Measurements from ENCODE around the gene L1CAM.

The L1CAM gene

DNA sequence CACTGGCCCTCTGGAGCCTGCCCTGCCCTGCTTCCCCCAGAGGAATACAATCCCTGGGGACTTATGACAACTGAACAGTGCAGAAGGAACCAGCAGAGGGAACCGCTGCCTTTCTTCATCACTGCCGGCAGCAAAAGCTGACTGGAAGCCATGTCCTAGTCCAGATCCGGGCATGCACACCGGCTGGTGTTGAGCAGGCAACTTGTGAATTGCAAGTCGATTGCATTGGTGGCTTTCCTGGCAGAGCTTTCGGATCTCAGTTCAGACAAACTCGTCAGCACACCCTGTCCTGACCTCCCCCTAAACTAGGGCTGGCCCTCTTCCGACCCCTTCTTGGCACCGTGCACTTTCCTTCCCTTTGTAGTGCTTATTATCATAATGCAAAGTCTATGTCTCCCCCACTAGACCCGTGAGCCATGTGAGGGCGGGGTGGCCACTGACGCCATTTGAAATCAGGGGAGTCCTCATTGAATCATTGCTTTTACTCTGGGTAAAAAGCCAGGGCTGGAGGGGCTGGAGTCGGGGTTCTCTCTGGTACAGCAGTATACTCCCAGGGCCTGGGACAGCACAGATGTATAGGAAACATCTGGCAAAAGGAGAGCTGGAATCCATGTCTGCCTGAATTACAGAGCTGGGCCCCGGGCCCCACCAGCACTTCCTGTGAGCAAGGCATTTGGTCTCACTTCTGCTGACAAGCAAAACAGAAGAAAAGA is 38.3 kb upstream of the L1CAM start:
- peak in 2 of 10 donors; percentile 31 to 57 for DNase-seq
- intact Hi-C loops (cut with DNase I) = no loop called here

DNA sequence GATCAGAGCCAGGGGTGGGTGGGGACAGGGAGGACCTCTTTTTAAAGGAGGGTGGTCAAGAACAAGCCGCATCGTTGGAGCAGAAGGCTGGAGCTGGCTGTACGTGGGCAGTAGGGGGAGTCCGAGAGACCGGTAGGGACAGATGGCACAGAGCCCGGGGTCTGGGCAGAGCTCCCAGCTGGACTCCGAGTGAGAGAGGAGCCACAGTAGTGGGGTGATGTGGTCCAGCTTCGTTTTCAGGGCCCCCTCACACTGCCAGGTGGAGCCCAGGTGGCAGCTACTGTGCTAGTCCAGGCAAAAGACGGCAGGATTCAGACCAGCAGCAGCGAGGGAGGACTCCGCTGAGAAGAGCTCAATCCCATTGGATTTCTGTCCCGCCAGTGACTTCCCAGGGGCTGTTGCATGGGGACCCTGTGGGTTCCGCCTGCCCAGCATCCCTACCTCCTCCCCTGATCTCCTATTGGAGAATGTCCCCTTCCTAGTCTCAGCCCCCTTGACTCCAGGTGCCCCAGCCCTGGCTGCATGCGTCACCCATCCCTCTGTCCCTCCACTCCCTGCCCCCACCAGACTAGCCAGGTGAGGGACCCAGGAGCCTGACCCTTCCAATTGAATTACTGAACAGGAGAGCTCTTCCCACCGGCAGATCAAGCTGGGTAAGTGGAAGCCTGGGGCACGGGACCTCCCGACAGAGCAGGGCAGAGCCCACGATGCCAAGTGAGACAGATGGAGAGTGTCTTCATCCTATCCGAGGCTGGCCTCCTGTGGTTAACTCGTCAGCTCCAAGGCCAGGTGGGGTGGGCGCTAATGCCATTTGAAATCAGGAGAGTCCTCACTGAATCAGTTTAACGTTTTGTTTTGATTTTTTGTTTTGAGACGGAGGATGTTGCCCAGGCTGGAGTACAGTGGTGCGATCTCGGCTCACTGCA is 37.2 kb upstream of the L1CAM start:
- peak; percentile 37 to 95 (median 73) for DNase-seq
- intact Hi-C loops (cut with DNase I) = no loop called here

DNA sequence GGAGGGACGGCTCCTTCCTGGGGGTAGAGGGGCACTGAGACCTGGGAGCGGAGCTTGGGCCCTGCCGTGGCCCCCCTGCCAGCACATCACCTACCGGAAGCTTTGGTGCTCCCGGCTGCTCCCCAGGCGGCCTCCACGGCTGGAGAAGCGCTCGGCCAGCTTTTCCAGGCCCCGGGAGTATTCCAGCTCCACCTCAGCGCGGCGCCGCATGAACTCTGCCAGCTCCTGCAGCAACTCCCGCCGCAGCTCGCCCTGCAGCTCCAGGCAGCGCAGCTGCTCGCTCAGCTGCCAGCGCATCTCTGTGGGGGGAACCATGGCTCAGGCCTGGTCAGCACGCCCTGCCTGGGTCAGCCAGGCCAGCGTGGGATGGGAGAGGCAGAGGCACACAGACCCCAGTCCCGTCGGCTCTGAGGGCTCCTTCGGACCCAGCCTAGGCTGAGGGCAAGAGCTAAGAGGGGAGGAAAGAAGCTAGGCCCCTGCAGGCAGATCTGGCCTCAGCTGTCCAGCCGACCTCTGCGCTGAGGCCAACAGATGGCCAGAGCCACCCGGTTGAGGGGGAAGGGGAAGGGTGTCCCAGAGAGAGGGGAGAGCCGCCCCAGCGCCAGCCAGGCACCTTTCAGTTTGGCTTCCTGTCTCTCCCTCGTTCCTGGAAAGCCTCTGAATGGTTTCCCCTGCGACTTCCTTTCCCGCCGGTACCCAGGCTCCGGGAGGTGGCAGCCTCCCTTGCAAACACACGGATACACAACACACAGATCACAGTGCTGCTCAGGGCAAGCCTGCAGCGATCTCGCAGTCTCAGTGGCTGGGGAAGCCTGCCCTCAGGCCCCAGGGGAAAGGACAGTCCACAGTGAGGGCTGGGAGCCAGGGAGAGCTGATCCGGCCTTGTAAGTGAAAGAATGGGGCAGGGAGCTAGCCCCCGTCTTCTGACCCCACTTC is 35.8 kb upstream of the L1CAM start:
- intact Hi-C loops (cut with DNase I) = no loop called here
- DNase-seq = peak in 1 of 10 donors; percentile 31

- no peak for DNase-seq
- intact Hi-C loops (cut with DNase I) = no loop called here
Observed at GRCh38 chrX:153921070-153921469, 35.1 kb upstream of the L1CAM start.

- DNase-seq = no peak
- intact Hi-C loops (cut with DNase I) = no loop called here
Observed at GRCh38 chrX:153920546-153920945, 34.6 kb upstream of the L1CAM start.

GRCh38 chrX:153919281-153919680 is 33.3 kb upstream of the L1CAM start:
- intact Hi-C loops (cut with DNase I) = no loop called here
- DNase-seq = no peak

GRCh38 chrX:153917869-153918268 is 31.9 kb upstream of the L1CAM start:
- no peak for DNase-seq
- intact Hi-C loops (cut with DNase I) = no loop called here

DNA sequence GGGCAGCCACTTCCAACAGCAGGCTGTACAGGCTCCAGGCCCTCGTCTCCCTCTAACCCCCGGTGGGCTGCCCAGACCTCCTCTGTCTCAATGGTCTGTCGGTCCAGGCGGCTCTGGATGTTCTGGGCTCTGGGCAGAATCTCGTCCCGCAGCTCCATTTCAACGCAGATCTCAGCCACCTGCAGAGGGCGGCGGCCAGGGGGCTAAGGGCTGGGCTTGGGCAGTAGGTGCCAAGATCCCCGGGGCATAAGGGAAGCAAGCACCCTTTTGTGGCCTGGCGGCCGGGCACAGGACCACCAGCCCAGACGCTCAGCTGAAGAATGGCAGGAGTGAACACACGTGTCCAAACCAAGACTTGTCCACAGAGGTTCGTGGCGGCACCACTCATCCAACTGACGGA is 27.7 kb upstream of the L1CAM start:
- DNase-seq = peak in 3 of 10 donors; percentile 16 to 61 (median 42)
- intact Hi-C loops (cut with DNase I) = no loop called here

- peak in 1 of 10 donors; percentile 58 for DNase-seq
- intact Hi-C loops (cut with DNase I) = no loop called here
Observed at GRCh38 chrX:153913211-153913610, 27.2 kb upstream of the L1CAM start.

DNA sequence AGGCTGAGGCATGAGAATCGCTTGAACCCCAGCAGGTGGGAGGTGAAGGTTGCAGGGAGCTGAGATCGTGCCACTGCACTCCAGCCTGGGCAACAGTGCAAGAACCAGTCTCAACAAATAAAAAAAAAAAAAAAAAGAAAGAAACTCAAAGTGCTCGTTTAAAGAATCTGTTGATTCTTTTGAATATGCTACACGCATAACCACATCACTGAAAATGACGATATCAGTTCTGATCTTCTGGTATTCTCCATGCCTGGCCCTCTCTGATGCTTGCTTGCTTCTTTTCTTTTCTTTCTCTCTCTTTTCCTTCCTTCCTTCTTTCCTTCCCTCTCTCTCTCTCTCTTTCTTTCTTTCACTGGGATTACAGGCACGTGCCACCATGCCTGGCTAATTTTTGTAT is 25.8 kb upstream of the L1CAM start:
- intact Hi-C loops (cut with DNase I) = no loop called here
- no peak for DNase-seq

- intact Hi-C loops (cut with DNase I) = no loop called here
- peak in 1 of 10 donors; percentile 13 for DNase-seq
Observed at GRCh38 chrX:153910446-153910845, 24.5 kb upstream of the L1CAM start.

DNA sequence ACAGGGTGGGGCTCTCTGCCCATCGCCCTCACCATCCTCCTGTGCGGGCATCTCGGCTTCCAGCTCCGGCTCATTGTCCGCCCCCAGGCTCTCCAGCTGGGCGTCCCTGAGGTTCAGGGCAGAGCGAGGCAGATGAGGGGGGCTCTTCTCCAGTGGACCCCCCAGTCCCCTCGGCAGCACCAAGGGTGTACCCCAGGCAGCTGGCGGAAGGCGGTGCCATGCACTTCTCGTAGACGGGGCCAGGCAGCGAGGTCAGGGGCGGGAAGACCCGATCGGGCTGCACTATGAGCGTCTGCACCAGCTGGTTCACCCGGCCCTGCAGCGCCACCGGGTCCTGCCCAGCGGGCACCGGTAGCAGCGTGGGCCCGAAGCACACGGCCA is 24.0 kb upstream of the L1CAM start:
- DNase-seq = peak in 1 of 10 donors; percentile 19
- intact Hi-C loops (cut with DNase I) = no loop called here

- peak in 1 of 10 donors; percentile 16 for DNase-seq
- intact Hi-C loops (cut with DNase I) = no loop called here
Observed at GRCh38 chrX:153909024-153909979, 23.3 kb upstream of the L1CAM start.

- intact Hi-C loops (cut with DNase I) = no loop called here
- peak in 2 of 10 donors; percentile 9 to 61 for DNase-seq
Observed at GRCh38 chrX:153908219-153908860, 22.4 kb upstream of the L1CAM start.

GRCh38 chrX:153907456-153907855 is 21.5 kb upstream of the L1CAM start:
- DNase-seq = peak in 1 of 10 donors; percentile 72

DNA sequence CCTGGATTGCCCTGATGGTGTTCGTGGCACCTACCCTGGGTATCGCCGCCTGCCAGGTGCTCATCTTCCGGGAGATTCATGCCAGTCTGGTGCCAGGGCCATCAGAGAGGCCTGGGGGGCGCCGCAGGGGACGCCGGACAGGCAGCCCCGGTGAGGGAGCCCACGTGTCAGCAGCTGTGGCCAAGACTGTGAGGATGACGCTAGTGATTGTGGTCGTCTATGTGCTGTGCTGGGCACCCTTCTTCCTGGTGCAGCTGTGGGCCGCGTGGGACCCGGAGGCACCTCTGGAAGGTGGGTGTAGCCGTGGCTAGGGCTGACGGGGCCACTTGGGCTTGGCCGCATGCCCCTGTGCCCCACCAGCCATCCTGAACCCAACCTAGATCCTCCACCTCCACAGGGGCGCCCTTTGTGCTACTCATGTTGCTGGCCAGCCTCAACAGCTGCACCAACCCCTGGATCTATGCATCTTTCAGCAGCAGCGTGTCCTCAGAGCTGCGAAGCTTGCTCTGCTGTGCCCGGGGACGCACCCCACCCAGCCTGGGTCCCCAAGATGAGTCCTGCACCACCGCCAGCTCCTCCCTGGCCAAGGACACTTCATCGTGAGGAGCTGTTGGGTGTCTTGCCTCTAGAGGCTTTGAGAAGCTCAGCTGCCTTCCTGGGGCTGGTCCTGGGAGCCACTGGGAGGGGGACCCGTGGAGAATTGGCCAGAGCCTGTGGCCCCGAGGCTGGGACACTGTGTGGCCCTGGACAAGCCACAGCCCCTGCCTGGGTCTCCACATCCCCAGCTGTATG is 20.3 kb upstream of the L1CAM start:
- intact Hi-C loops (cut with DNase I) = no loop called here
- DNase-seq = peak in 1 of 10 donors; percentile 32

More at GRCh38 chrX:153907456-153907855, 21.5 kb upstream of the L1CAM start:
- intact Hi-C loops (cut with DNase I) = no loop called here

DNA sequence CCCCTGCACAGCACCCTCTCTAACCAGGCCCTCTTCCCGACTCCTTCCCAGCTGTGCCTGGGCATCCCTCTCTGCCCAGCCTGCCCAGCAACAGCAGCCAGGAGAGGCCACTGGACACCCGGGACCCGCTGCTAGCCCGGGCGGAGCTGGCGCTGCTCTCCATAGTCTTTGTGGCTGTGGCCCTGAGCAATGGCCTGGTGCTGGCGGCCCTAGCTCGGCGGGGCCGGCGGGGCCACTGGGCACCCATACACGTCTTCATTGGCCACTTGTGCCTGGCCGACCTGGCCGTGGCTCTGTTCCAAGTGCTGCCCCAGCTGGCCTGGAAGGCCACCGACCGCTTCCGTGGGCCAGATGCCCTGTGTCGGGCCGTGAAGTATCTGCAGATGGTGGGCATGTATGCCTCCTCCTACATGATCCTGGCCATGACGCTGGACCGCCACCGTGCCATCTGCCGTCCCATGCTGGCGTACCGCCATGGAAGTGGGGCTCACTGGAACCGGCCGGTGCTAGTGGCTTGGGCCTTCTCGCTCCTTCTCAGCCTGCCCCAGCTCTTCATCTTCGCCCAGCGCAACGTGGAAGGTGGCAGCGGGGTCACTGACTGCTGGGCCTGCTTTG is 19.6 kb upstream of the L1CAM start:
- intact Hi-C loops (cut with DNase I) = no loop called here
- peak in 2 of 10 donors; percentile 25 to 65 for DNase-seq

Data from posterior cingulate gyrus (tissue), 11 donors.